KMS-11 (cell line): ENCODE results near the gene AKT3.
"Not testable (repeated sequence)": the region's sequence is repeated elsewhere in the genome, so short reads cannot be mapped to it uniquely, and the experiment has no call there.

Source experiments
- H2AFZ ChIP-seq: fragments of 200-600 bp; sonication (generic); 2 replicates; pipeline ENCODE4 v1.6.1; 2016; ENCODE audit warnings: antibody characterized with exemption, mixed run types, low read depth
- H3K27ac ChIP-seq: fragments of 200-600 bp; sonication (generic); 2 replicates; pipeline ENCODE4 v1.6.1; 2016; ENCODE audit warnings: mild to moderate bottlenecking, mixed run types
- H3K27me3 ChIP-seq: fragments of 200-600 bp; sonication (generic); 2 replicates; pipeline ENCODE4 v1.6.1; 2017; ENCODE audit warnings: mild to moderate bottlenecking, low read depth, mixed run types, moderate library complexity; ENCODE audit not compliant: insufficient read depth
- H3K36me3 ChIP-seq: fragments of 200-600 bp; sonication (generic); 2 replicates; pipeline ENCODE4 v1.6.1; 2017; ENCODE audit warnings: mild to moderate bottlenecking, mixed run types; ENCODE audit not compliant: insufficient read depth
- H3K4me1 ChIP-seq: fragments of 200-600 bp; sonication (generic); 2 replicates; pipeline ENCODE4 v1.6.1; 2016; ENCODE audit warnings: mild to moderate bottlenecking, low read depth, mixed run types; ENCODE audit not compliant: poor library complexity, severe bottlenecking
- H3K4me2 ChIP-seq: fragments of 200-600 bp; sonication (generic); 2 replicates; pipeline ENCODE4 v1.7.0; 2016; ENCODE audit warnings: mild to moderate bottlenecking, mixed run types
- H3K4me3 ChIP-seq: fragments of 200-600 bp; sonication (generic); IDR thresholded peaks from 2 replicates; pipeline ENCODE4 v1.6.1; 2017; ENCODE audit warnings: low read depth, low read length, mixed read lengths; ENCODE audit not compliant: insufficient read depth
- H3K79me2 ChIP-seq: fragments of 200-600 bp; sonication (generic); 2 replicates; pipeline ENCODE4 v1.6.1; 2016; ENCODE audit warnings: low read depth, mixed run types; ENCODE audit not compliant: insufficient read depth
- H3K9ac ChIP-seq: fragments of 200-600 bp; sonication (generic); 2 replicates; pipeline ENCODE4 v1.6.1; 2016; ENCODE audit warnings: mild to moderate bottlenecking, mixed run types
- H4K20me1 ChIP-seq: fragments of 200-600 bp; sonication (generic); 2 replicates; pipeline ENCODE4 v1.6.1; 2016; ENCODE audit warnings: mild to moderate bottlenecking, mixed run types; ENCODE audit not compliant: insufficient read depth
- TF ChIP-seq, protein P1 (sequence below): fragments of 200-600 bp; sonication (generic); conservative IDR thresholded peaks from 2 replicates; pipeline ENCODE4 v1.6.1; 2017; ENCODE audit warnings: low read depth, mild to moderate bottlenecking, antibody characterized with exemption, low read length, moderate library complexity, mixed read lengths

The AKT3 gene

DNA sequence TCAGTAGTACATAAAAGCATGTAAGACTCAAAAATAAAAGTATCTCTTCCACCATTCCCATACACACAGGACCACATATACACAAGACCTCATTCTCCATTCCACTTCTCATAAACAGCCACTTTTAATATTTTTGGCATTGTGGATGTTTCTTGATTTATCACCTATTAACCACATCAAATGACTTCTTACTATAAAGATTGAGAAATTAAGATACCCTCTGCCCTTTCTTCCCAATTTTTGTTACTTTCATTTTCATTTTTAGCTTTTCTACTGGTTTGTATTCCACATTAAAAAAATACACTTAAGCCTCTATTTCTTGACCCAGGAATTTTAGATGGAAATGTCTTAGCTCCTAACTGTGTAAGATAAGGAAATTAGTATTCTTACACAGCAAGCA lies 22.8 kb downstream of the AKT3 start:
- H3K79me2 ChIP-seq = 0 out of 2 replicates have a peak, but pooled peaks cover 6% of the 10 kb centered on the region
- H3K36me3 ChIP-seq = no peaks in the 10 kb centered on the region
- H3K4me3 ChIP-seq = no peak overlapping the region
- H2AFZ ChIP-seq = no peak overlapping the region
- H4K20me1 ChIP-seq = no peaks in the 10 kb centered on the region
- H3K27me3 ChIP-seq = no peaks in the 10 kb centered on the region
- peaks cover 8% of the 10 kb centered on the region for H3K4me1 ChIP-seq
- H3K27ac ChIP-seq = no peak overlapping the region
- TF ChIP-seq, protein P1, sequence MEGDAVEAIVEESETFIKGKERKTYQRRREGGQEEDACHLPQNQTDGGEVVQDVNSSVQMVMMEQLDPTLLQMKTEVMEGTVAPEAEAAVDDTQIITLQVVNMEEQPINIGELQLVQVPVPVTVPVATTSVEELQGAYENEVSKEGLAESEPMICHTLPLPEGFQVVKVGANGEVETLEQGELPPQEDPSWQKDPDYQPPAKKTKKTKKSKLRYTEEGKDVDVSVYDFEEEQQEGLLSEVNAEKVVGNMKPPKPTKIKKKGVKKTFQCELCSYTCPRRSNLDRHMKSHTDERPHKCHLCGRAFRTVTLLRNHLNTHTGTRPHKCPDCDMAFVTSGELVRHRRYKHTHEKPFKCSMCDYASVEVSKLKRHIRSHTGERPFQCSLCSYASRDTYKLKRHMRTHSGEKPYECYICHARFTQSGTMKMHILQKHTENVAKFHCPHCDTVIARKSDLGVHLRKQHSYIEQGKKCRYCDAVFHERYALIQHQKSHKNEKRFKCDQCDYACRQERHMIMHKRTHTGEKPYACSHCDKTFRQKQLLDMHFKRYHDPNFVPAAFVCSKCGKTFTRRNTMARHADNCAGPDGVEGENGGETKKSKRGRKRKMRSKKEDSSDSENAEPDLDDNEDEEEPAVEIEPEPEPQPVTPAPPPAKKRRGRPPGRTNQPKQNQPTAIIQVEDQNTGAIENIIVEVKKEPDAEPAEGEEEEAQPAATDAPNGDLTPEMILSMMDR = no peak
- H3K9ac ChIP-seq = no peak overlapping the region
- peak overlapping the region; percentile 20 for H3K4me2 ChIP-seq

DNA sequence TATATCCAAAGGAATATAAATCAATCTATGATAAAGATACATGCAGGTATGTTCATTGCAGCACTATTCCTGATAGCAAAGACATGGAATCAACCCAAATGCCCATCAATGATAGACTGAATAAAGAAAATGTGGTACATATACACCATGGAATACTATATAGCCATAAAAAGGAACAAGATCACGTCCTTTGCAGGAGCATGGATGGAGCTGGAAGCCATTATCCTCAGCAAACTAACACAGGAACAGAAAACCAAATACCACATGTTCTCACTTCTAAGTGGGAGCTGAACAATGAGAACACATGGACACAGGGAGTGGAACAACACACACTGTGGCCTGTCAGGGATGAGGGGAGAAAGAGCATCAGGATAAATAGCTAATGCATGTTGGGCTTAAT lies 25.1 kb downstream of the AKT3 start:
- not testable (repeated sequence) for H3K4me2 ChIP-seq, H3K27ac ChIP-seq, H3K4me1 ChIP-seq, H3K79me2 ChIP-seq, H2AFZ ChIP-seq, H3K36me3 ChIP-seq, H3K27me3 ChIP-seq, H3K9ac ChIP-seq, H3K4me3 ChIP-seq, H4K20me1 ChIP-seq

DNA sequence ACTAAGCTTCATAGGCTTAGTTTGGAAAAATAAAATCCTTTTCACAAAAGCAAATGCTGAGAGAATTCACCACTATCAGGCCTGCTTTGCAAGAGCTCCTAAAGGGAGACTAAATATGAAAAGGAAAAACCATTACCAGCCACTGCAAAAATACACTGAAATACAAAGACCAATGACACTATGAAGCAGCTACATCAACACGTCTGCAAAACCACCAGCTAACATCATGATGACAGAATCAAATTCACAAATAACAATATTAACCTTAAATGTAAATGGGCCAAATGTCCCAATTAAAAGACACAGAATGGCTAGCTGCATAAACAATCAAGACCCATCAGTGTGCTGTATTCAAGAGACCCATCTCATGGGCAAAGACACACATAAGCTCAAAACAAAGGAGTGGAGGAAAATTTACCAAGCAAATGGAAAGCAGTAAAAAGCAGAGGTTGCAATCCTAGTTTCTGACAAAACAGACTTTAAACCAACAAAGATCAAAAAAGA lies 28.8 kb downstream of the AKT3 start:
- H4K20me1 ChIP-seq = no peaks in the 10 kb centered on the region
- no peaks in the 10 kb centered on the region for H3K4me1 ChIP-seq
- no peak overlapping the region for H3K4me2 ChIP-seq
- no peak overlapping the region for H3K9ac ChIP-seq
- 0 out of 2 replicates have a peak, but pooled peaks cover 6% of the 10 kb centered on the region for H3K79me2 ChIP-seq
- H3K27ac ChIP-seq = no peak overlapping the region
- TF ChIP-seq, protein P1 = no peak
- H3K36me3 ChIP-seq = no peaks in the 10 kb centered on the region
- no peak overlapping the region for H2AFZ ChIP-seq
- no peaks in the 10 kb centered on the region for H3K27me3 ChIP-seq
- H3K4me3 ChIP-seq = no peak overlapping the region

DNA sequence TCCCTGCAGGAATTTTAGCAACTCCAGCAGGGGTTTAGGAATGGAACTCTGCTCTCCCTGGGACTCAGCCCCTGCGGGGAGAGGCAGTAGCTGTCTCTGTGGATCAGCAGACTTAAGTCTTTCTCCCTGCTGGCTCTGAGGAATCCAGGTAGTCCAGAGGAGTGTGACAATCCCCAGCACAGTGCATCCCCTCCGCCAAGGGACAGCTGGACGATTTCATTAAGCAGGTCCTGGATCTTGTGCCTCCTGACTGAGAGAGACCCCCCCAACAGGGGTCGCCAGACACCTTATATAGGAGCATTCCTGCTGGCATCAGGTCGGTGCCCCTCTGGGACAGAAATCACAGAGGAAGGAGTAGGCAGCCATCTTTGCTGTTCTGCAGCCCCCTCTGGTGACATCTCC lies 30.6 kb downstream of the AKT3 start:
- Histone ChIP-seq H3K9ac (no peak overlapping the region), H3K4me1 (no peaks in the 10 kb centered on the region), H4K20me1 (no peaks in the 10 kb centered on the region), H2AFZ (no peak overlapping the region), H3K4me2 (no peak overlapping the region), H3K27ac (no peak overlapping the region), H3K79me2 (no peaks in the 10 kb centered on the region), H3K4me3 (no peak overlapping the region), H3K36me3 (no peaks in the 10 kb centered on the region; the same call in 1 of the 2 replicates), H3K27me3 (no peaks in the 10 kb centered on the region)
- TF ChIP-seq, protein P1 = no peak

DNA sequence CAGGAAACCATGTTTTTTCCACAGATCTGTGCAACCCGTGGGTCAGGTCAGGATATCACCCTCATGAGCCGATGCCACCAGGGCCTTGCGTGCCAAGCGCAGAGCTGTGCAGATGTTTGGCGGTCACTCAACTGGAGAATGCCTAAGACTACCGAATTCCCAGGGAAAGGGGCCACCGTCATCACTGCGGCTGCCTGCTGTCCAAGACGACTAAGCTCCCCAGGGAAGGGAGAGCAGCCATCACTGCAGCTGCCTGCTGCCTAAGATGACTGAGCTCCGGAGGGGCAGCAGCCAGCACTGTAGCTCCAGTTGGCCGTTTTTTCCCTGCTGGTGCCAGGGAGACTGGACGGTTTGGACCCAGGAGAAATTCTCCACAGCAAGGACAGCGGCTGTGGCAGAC lies 31.1 kb downstream of the AKT3 start:
- Histone ChIP-seq H3K4me1 (no peaks in the 10 kb centered on the region), H3K27ac (no peak overlapping the region), H2AFZ (no peak overlapping the region), H3K9ac (no peak overlapping the region), H3K4me2 (no peak overlapping the region), H3K27me3 (no peaks in the 10 kb centered on the region), H3K36me3 (no peaks in the 10 kb centered on the region; the same call in 1 of the 2 replicates), H3K79me2 (no peaks in the 10 kb centered on the region), H3K4me3 (no peak overlapping the region), H4K20me1 (no peaks in the 10 kb centered on the region)
- TF ChIP-seq, protein P1 = no peak
